GM23338 (cell line): ENCODE measurements around the gene CPNE5. TPM values are rescaled to one million over a fixed set of nuclear protein-coding genes. Genes with fewer than 3 reads are reported as not detected.

Experiments used
- ATAC-seq: fragments of 200-7000 bp; cut with Tn5 transposase; 3 replicates; pipeline ENCODE4 v1.9.1; 2020
- DNase-seq: peaks from one replicate; pipeline ENCODE4 v3.0.0-alpha.2; 2015; ENCODE audit warnings: low spot score
- H2AFZ ChIP-seq: fragments of 200-600 bp; sonication (generic); 2 replicates; pipeline ENCODE4 v1.8.0; 2016; ENCODE audit warnings: antibody characterized with exemption, mild to moderate bottlenecking, moderate library complexity
- H3F3A ChIP-seq: fragments of 200-600 bp; sonication (generic); replicated peaks from 2 replicates; pipeline ENCODE4 v1.8.0; 2017; ENCODE audit warnings: antibody characterized with exemption, mixed run types, low read depth
- H3K27ac ChIP-seq: fragments of 200-600 bp; sonication (generic); 2 replicates; pipeline ENCODE4 v1.6.1; 2016; ENCODE audit warnings: low read depth
- H3K27me3 ChIP-seq: fragments of 200-600 bp; sonication (generic); 2 replicates; pipeline ENCODE4 v1.8.0; 2016; ENCODE audit warnings: mild to moderate bottlenecking, mixed run types, moderate library complexity; ENCODE audit not compliant: insufficient read depth
- H3K36me3 ChIP-seq: fragments of 200-600 bp; sonication (generic); 2 replicates; pipeline ENCODE4 v1.8.0; 2016; ENCODE audit warnings: mild to moderate bottlenecking; ENCODE audit not compliant: insufficient read depth
- H3K4me1 ChIP-seq: fragments of 200-600 bp; sonication (generic); 2 replicates; pipeline ENCODE4 v1.8.0; 2016; ENCODE audit warnings: mild to moderate bottlenecking, moderate library complexity; ENCODE audit not compliant: insufficient read depth
- H3K4me2 ChIP-seq: fragments of 200-600 bp; sonication (generic); 2 replicates; pipeline ENCODE4 v1.7.1; 2017; ENCODE audit warnings: mixed run types
- H3K4me3 ChIP-seq: fragments of 200-600 bp; sonication (generic); 2 replicates; pipeline ENCODE4 v1.6.1; 2016; ENCODE audit warnings: mixed run types
- H3K79me2 ChIP-seq: fragments of 200-600 bp; sonication (generic); replicated peaks from 2 replicates; pipeline ENCODE4 v1.8.0; 2017; ENCODE audit warnings: mild to moderate bottlenecking; ENCODE audit not compliant: insufficient read depth
- H3K9me2 ChIP-seq: fragments of 200-600 bp; sonication (generic); 2 replicates; pipeline ENCODE4 v1.8.0; 2017; ENCODE audit not compliant: insufficient read depth
- H4K20me1 ChIP-seq: fragments of 200-600 bp; sonication (generic); replicated peaks from 2 replicates; pipeline ENCODE4 v1.8.0; 2017; ENCODE audit warnings: mild to moderate bottlenecking; ENCODE audit not compliant: insufficient read depth
- H3K27ac Mint-ChIP-seq: 2 replicates; pipeline ENCODE4 v1.8.0; 2020; ENCODE audit warnings: inconsistent platforms, mild to moderate bottlenecking, moderate library complexity, mixed read lengths
- H3K27me3 Mint-ChIP-seq: 3 replicates; pipeline ENCODE4 v1.8.0; 2022; ENCODE audit warnings: low read depth, mild to moderate bottlenecking, moderate library complexity, mixed read lengths, inconsistent platforms; ENCODE audit not compliant: insufficient read depth, poor library complexity
- H3K36me3 Mint-ChIP-seq: 3 replicates; pipeline ENCODE4 v1.8.0; 2021; ENCODE audit warnings: low read depth, mild to moderate bottlenecking, inconsistent platforms, moderate library complexity, mixed read lengths
- H3K4me1 Mint-ChIP-seq: 3 replicates; pipeline ENCODE4 v1.8.0; 2020; ENCODE audit warnings: mild to moderate bottlenecking, inconsistent platforms, mixed read lengths
- H3K4me3 Mint-ChIP-seq: 3 replicates; pipeline ENCODE4 v1.8.0; 2021; ENCODE audit warnings: moderate library complexity, mild to moderate bottlenecking, inconsistent platforms, mixed read lengths
- H3K9me3 Mint-ChIP-seq: 3 replicates; pipeline ENCODE4 v1.8.0; 2020; ENCODE audit warnings: moderate library complexity, mild to moderate bottlenecking, inconsistent platforms, mixed read lengths
- EZH2 ChIP-seq: fragments of 200-600 bp; sonication (generic); IDR thresholded peaks from one replicate; pipeline ENCODE4 v1.8.0; 2017; ENCODE audit warnings: antibody characterized with exemption, mild to moderate bottlenecking, low read depth; ENCODE audit not compliant: unreplicated experiment
- NANOG ChIP-seq: IDR thresholded peaks from 2 replicates; pipeline ENCODE4 v1.6.1; 2016; ENCODE audit warnings: antibody characterized with exemption, borderline replicate concordance
- POLR2AphosphoS5 ChIP-seq: IDR thresholded peaks from 2 replicates; pipeline ENCODE4 v1.6.1; 2016; ENCODE audit warnings: antibody characterized with exemption, low read depth
- STAT1 ChIP-seq: IDR thresholded peaks from one replicate; pipeline ENCODE4 v1.6.1; 2016; ENCODE audit warnings: antibody characterized with exemption; ENCODE audit not compliant: unreplicated experiment
- polyA plus RNA-seq: library from polyadenylated mRNA; unstranded; fragments of >200 nt; fragmentation: Nextera tagmentation; extraction: Ambion mirVana; gene quantifications from 2 replicates; pipeline ENCODE4 v1.2.1, GENCODE V29; 2016
- total RNA-seq: library from RNA; depleted of rRNA; stranded (reverse); fragments of >200 nt; shearing (Covaris generic); gene quantifications from 2 replicates; pipeline ENCODE4 v1.2.3, GENCODE V29; 2014
- TF ChIP-seq, protein P1 (sequence below): fragments of 250-450 bp; sonication (Bioruptor Pico); IDR thresholded peaks from 2 replicates; pipeline ENCODE4 v1.5.0; 2020; ENCODE audit warnings: mild to moderate bottlenecking, moderate library complexity
- TF ChIP-seq, protein P2 (sequence below), 2 experiments: fragments of 200-600 bp in 1 of 2; sonication (generic) in 1 of 2; conservative IDR thresholded peaks; 2 replicates each; pipeline versions ENCODE4 v1.5.1 to v1.6.1; 2016 to 2017; ENCODE audit warnings: antibody characterized with exemption in 2 of 2, low read depth in 2 of 2, mild to moderate bottlenecking in 2 of 2, moderate library complexity in 1 of 2

Gene CPNE5
- total and polyA plus RNA-seq, 2 experiments from 2014 or later: 0.14 to 0.42 TPM

DNA sequence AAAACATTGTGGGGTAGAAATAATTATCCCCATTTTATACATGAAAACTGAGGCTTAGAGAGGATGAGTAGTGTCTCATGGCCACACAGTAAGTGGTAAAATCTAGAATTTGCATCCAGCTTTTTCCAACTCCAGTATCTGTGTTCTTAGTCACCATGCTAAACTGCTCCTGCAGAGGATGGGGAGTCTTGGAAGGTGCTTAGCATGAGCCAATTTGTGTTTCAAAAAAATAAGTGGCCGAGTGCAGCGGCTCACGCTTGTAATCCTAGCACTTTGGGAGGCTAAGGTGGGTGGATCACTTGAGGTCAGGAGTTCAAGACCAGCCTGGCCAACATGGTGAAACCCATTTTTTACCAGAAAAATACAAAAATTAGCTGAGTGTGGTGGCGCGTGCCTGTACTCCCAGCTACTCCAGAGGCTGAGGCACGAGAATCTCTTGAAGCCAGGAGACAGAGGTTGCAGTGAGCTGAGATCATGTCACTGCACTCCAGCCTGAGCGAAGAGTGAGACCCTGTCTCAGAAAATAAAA is 48.9 kb upstream of the CPNE5 start (continued):
- TF ChIP-seq, protein P1, sequence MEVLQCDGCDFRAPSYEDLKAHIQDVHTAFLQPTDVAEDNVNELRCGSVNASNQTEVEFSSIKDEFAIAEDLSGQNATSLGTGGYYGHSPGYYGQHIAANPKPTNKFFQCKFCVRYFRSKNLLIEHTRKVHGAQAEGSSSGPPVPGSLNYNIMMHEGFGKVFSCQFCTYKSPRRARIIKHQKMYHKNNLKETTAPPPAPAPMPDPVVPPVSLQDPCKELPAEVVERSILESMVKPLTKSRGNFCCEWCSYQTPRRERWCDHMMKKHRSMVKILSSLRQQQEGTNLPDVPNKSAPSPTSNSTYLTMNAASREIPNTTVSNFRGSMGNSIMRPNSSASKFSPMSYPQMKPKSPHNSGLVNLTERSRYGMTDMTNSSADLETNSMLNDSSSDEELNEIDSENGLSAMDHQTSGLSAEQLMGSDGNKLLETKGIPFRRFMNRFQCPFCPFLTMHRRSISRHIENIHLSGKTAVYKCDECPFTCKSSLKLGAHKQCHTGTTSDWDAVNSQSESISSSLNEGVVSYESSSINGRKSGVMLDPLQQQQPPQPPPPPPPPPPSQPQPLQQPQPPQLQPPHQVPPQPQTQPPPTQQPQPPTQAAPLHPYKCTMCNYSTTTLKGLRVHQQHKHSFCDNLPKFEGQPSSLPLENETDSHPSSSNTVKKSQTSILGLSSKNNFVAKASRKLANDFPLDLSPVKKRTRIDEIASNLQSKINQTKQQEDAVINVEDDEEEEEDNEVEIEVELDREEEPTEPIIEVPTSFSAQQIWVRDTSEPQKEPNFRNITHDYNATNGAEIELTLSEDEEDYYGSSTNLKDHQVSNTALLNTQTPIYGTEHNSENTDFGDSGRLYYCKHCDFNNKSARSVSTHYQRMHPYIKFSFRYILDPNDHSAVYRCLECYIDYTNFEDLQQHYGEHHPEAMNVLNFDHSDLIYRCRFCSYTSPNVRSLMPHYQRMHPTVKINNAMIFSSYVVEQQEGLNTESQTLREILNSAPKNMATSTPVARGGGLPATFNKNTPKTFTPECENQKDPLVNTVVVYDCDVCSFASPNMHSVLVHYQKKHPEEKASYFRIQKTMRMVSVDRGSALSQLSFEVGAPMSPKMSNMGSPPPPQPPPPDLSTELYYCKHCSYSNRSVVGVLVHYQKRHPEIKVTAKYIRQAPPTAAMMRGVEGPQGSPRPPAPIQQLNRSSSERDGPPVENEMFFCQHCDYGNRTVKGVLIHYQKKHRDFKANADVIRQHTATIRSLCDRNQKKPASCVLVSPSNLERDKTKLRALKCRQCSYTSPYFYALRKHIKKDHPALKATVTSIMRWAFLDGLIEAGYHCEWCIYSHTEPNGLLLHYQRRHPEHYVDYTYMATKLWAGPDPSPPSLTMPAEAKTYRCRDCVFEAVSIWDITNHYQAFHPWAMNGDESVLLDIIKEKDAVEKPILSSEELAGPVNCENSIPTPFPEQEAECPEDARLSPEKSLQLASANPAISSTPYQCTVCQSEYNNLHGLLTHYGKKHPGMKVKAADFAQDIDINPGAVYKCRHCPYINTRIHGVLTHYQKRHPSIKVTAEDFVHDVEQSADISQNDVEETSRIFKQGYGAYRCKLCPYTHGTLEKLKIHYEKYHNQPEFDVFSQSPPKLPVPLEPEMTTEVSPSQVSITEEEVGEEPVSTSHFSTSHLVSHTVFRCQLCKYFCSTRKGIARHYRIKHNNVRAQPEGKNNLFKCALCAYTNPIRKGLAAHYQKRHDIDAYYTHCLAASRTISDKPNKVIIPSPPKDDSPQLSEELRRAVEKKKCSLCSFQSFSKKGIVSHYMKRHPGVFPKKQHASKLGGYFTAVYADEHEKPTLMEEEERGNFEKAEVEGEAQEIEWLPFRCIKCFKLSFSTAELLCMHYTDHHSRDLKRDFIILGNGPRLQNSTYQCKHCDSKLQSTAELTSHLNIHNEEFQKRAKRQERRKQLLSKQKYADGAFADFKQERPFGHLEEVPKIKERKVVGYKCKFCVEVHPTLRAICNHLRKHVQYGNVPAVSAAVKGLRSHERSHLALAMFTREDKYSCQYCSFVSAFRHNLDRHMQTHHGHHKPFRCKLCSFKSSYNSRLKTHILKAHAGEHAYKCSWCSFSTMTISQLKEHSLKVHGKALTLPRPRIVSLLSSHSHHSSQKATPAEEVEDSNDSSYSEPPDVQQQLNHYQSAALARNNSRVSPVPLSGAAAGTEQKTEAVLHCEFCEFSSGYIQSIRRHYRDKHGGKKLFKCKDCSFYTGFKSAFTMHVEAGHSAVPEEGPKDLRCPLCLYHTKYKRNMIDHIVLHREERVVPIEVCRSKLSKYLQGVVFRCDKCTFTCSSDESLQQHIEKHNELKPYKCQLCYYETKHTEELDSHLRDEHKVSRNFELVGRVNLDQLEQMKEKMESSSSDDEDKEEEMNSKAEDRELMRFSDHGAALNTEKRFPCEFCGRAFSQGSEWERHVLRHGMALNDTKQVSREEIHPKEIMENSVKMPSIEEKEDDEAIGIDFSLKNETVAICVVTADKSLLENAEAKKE (CRISPR knock-in tag): no peak

DNA sequence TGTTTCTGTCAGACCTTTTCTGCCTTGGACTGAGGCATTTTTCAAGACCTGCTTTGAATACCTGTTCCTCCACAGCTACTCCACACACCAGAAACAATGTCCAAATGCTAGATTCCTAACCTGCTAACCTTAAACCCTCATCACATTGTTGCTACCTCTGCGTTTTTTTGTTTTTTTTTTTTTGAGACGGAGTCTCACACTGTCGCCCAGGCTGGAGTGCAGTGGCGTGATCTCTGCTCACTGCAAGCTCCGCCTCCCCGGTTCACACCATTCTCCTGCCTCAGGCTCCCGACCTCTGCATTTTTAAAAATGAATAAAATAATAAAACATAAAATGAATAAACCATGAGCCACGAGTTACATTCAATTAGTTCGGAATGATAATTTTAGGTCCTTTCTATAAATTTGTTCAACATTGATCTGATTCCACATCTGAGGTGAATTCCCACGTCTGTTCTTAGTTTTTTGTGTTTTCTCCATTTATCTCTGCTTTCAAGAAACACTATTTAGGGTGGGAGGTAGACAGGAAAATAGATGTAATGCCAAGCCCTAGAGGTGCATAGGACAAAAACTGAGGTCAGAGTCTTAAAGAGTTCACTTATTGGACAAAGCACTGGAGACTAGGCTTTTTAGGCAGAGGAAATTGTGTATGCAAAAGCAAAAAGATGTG is 47.8 kb upstream of the CPNE5 start:
- Mint-ChIP-seq H3K27ac (no peak overlapping the region), H3K9me3 (no peaks in the 10 kb centered on the region), H3K27me3 (no peaks in the 10 kb centered on the region), H3K4me3 (peak overlapping the region; percentile 91), H3K4me1 (peaks cover 8% of the 10 kb centered on the region; the same call in 2 of the 3 replicates), H3K36me3 (no peaks in the 10 kb centered on the region)
- H3K27me3 ChIP-seq: no peaks in the 10 kb centered on the region
- DNase-seq: no peak
- H3K36me3 ChIP-seq: no peaks in the 10 kb centered on the region
- H3K27ac ChIP-seq: no peak overlapping the region
- H2AFZ ChIP-seq: no peak overlapping the region
- H3F3A ChIP-seq: no peaks in the 10 kb centered on the region
- H3K4me2 ChIP-seq: peak overlapping the region; percentile 84; the same call in 1 of the 2 replicates
- no peaks in the 10 kb centered on the region for H3K79me2 ChIP-seq
- H3K9me2 ChIP-seq: no peaks in the 10 kb centered on the region
- H4K20me1 ChIP-seq: no peaks in the 10 kb centered on the region
- no peak for ATAC-seq
- peak overlapping the region; percentile 66 for H3K4me3 ChIP-seq
- peaks cover 9% of the 10 kb centered on the region; the same call in 1 of the 2 replicates for H3K4me1 ChIP-seq
- TF ChIP-seq STAT1: no peak
- TF ChIP-seq EZH2: no peak
- TF ChIP-seq NANOG: no peak
- TF ChIP-seq, protein P2, sequence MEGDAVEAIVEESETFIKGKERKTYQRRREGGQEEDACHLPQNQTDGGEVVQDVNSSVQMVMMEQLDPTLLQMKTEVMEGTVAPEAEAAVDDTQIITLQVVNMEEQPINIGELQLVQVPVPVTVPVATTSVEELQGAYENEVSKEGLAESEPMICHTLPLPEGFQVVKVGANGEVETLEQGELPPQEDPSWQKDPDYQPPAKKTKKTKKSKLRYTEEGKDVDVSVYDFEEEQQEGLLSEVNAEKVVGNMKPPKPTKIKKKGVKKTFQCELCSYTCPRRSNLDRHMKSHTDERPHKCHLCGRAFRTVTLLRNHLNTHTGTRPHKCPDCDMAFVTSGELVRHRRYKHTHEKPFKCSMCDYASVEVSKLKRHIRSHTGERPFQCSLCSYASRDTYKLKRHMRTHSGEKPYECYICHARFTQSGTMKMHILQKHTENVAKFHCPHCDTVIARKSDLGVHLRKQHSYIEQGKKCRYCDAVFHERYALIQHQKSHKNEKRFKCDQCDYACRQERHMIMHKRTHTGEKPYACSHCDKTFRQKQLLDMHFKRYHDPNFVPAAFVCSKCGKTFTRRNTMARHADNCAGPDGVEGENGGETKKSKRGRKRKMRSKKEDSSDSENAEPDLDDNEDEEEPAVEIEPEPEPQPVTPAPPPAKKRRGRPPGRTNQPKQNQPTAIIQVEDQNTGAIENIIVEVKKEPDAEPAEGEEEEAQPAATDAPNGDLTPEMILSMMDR (conservative IDR thresholded peaks at IDR 0.05; ENCODE audit: low read depth in 2 of 2): no peak
- no peak for TF ChIP-seq POLR2AphosphoS5
- TF ChIP-seq, protein P1 (CRISPR knock-in tag): no peak
